Stimulated activated CD8-positive, alpha-beta memory T cell treated with anti-CD3 and anti-CD28 coated beads, Interleukin-7, amount 100 ng/mL, for 4 hours (primary cell): ENCODE results near the gene POU2F1.

ENCODE experiments used
- DNase-seq, 2 donors: peaks; one replicate each; pipeline ENCODE4 v3.0.0-alpha.2; 2020; ENCODE audit warnings: low read depth in 2 of 2

The POU2F1 gene

GRCh38 chr1:167272369-167272957 is 51.8 kb downstream of the POU2F1 start:
- DNase-seq = no peak

- DNase-seq = no peak
These were observed 52.5 kb downstream of the POU2F1 start for GRCh38 chr1:167273027-167273800.

GRCh38 chr1:167274061-167274460 is 53.4 kb downstream of the POU2F1 start:
- DNase-seq = no peak

GRCh38 chr1:167276969-167277368 is 56.3 kb downstream of the POU2F1 start:
- DNase-seq = no peak

GRCh38 chr1:167278497-167278896 is 57.8 kb downstream of the POU2F1 start:
- DNase-seq = no peak

GRCh38 chr1:167280912-167281311 is 60.2 kb downstream of the POU2F1 start:
- DNase-seq = no peak

- no peak for DNase-seq
These were observed 67.8 kb downstream of the POU2F1 start for GRCh38 chr1:167288390-167289074.

GRCh38 chr1:167289075-167289442 is 68.4 kb downstream of the POU2F1 start:
- DNase-seq = no peak

GRCh38 chr1:167289966-167290365 is 69.3 kb downstream of the POU2F1 start:
- DNase-seq = no peak

- no peak for DNase-seq
These were observed 71.0 kb downstream of the POU2F1 start for GRCh38 chr1:167291539-167292185.

GRCh38 chr1:167292216-167292615 is 71.5 kb downstream of the POU2F1 start:
- DNase-seq = no peak

- DNase-seq = no peak
These were observed 72.4 kb downstream of the POU2F1 start for GRCh38 chr1:167293057-167293456.

GRCh38 chr1:167294528-167294927 is 73.8 kb downstream of the POU2F1 start:
- no peak for DNase-seq

GRCh38 chr1:167297222-167298214 is 76.8 kb downstream of the POU2F1 start:
- DNase-seq = no peak

GRCh38 chr1:167298325-167298724 is 77.6 kb downstream of the POU2F1 start:
- DNase-seq = no peak

GRCh38 chr1:167301355-167301754 is 80.7 kb downstream of the POU2F1 start:
- no peak for DNase-seq

- no peak for DNase-seq
These were observed 83.5 kb downstream of the POU2F1 start for GRCh38 chr1:167304165-167304564.

- no peak for DNase-seq
These were observed 84.5 kb downstream of the POU2F1 start for GRCh38 chr1:167305059-167305705.

- DNase-seq = no peak
These were observed 85.1 kb downstream of the POU2F1 start for GRCh38 chr1:167305706-167306277.

- no peak for DNase-seq
These were observed 90.0 kb downstream of the POU2F1 start for GRCh38 chr1:167310732-167311131.
